ENCODE results near the gene RABGAP1L. TPM values are rescaled to one million over a fixed set of nuclear protein-coding genes. Genes with fewer than 3 reads are reported as not detected.

Gene RABGAP1L
- total and polyA plus RNA-seq, 10 of the 15 experiments (the other 5 are each of a cell fraction or from before 2014, with no cell fraction given): 5.8 to 194 (median 113) TPM

- no peak for TF ChIP-seq REST (IDR thresholded peaks at IDR 0.05; ENCODE audit: low read depth, low read length)
- TF ChIP-seq JUND (IDR thresholded peaks at IDR 0.05; ENCODE audit: low read depth, low read length): no peak
- TF ChIP-seq CHD4 (IDR thresholded peaks at IDR 0.05): no peak
- no peak for TF ChIP-seq CUX1 (IDR thresholded peaks at IDR 0.05; ENCODE audit: insufficient replicate concordance, low read depth, low read length)
Observed at GRCh38 chr1:174623324-174624035, 464.2 kb downstream of the RABGAP1L start (continued).

All from GM12878 (cell line).